ENCODE data around the gene PUSL1.

The PUSL1 gene

DNA sequence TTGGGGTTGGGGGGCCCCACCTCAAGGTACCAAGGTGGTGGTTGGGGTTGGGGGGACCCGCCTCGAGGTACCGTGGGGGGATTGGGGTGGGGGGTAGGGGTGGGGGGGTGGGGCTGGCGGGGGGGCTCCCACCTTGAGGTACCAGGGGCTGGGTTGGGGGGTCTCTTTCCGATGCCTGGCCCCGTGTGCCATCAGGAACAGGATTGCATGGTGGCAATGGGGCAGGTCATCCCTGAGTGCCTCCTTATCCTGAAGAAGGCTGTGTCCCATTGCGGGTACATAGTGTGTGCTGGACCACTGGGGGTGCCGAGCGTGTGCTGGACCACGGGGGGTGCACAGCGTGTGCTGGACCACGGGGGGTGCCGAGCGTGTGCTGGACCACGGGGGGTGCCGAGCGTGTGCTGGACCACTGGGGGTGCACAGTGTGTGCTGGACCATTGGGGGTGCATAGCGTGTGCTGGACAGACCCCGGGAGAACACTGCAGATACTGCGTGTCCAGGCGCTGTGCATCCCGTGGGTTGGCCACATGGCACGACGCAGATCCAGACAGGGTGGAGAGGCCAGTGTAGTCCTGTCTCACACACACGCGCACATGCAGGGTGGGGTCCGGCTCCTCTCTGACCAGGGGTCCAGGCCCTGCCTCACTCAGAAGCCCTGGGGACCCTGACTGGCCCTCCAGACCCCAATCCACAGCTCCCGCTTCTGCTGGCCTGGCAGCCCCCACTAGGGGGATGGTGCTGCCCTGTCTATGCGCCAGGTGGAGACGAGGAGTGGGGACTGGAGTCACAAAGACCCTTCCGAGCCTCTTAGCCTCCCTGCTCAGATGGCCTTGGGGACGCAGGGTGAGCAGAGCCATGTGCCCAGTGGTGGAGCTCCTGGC, 23.9 kb upstream of the PUSL1 start:
- no peak overlapping the region for H3K27ac ChIP-seq
- no peak overlapping the region for H3K4me3 ChIP-seq
- DNase-seq (ENCODE audit: low spot score) = no peak
- TF ChIP-seq, protein P1, sequence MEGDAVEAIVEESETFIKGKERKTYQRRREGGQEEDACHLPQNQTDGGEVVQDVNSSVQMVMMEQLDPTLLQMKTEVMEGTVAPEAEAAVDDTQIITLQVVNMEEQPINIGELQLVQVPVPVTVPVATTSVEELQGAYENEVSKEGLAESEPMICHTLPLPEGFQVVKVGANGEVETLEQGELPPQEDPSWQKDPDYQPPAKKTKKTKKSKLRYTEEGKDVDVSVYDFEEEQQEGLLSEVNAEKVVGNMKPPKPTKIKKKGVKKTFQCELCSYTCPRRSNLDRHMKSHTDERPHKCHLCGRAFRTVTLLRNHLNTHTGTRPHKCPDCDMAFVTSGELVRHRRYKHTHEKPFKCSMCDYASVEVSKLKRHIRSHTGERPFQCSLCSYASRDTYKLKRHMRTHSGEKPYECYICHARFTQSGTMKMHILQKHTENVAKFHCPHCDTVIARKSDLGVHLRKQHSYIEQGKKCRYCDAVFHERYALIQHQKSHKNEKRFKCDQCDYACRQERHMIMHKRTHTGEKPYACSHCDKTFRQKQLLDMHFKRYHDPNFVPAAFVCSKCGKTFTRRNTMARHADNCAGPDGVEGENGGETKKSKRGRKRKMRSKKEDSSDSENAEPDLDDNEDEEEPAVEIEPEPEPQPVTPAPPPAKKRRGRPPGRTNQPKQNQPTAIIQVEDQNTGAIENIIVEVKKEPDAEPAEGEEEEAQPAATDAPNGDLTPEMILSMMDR (IDR thresholded peaks at IDR 0.05) = no peak

DNA sequence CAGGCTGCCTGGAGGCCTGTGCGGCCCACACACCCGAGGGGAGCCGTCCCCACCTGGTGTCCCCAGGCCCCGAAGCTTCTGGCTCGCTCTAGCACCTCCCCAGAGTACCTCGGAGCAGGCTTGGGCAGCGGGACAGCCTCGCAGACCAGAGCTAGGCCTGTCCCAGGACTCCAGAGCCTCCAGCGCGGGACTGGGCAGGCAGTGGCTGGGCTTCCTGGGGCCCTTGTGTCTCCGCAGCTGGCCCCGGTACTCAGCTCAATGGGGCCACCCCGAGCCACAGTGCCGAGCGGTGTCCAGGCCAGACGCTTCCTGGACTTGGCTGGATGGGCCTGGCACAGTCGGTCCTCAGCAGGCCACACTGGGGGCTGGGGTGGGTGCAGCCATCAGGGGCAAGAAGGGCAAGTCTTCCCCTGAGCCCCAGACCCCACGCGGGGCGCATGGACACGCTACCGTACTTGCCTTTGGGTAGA, 23.3 kb upstream of the PUSL1 start:
- TF ChIP-seq, protein P1 (IDR thresholded peaks at IDR 0.05) = no peak
- no peak overlapping the region for H3K27ac ChIP-seq
- H3K4me3 ChIP-seq = no peak overlapping the region
- no peak for DNase-seq (ENCODE audit: low spot score)

DNA sequence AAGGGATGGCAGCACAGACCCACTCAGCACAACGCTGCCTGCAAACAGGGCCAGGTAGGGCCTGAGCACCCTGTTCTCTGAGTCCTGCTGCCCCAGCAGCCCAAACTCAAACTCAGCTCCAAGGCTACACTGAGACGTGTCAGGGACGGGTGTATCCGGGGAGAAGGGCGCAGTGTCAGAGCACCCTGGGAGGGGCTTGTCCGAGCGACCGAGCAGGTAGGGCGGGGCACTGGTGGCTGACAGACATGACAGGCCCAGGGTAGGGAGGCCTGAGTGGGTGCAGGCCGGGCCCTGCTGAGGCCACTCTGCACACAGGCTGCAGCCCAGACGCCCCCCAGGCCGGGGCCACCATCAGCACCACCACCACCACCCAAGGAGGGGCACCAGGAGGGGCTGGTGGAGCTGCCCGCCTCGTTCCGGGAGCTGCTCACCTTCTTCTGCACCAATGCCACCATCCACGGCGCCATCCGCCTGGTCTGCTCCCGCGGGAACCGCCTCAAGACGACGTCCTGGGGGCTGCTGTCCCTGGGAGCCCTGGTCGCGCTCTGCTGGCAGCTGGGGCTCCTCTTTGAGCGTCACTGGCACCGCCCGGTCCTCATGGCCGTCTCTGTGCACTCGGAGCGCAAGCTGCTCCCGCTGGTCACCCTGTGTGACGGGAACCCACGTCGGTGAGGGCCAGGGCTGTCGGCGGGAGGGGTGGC, 22.6 kb upstream of the PUSL1 start:
- H3K27ac ChIP-seq = no peak overlapping the region
- no peak overlapping the region for H3K4me3 ChIP-seq
- TF ChIP-seq, protein P1 (IDR thresholded peaks at IDR 0.05) = no peak
- no peak for DNase-seq (ENCODE audit: low spot score)

DNA sequence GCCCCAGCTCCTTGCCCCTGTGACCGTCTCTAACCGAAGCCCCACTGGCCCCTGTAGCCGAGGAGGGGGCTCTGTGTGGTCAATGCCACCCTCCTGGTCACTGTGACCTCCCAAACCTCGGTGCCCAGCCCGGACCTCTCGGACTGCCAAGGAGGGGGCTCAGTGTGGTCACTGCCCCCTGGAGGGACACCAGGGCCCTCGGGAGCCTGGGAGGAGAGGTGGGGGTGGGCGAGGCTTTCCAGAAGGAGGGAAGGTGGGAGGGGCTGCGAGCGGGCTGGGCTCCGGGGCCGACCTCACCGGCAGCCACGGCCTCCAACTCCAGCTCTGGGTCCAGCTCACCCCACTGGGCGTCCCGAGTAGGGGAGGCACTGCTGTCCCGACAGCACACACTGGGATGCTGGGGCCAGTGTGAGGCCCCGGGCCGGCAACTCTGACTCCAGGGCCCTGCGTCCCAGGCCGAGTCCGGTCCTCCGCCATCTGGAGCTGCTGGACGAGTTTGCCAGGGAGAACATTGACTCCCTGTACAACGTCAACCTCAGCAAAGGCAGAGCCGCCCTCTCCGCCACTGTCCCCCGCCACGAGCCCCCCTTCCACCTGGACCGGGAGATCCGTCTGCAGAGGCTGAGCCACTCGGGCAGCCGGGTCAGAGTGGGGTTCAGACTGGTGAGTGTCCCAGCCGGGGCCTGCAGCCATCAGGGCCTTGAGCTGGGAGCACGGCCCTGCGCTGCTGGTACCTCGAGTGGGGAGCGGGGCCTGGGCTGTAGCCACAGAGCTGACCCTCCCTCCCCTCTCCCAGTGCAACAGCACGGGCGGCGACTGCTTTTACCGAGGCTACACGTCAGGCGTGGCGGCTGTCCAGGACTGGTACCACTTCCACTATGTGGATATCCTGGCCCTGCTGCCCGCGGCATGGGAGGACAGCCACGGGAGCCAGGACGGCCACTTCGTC, 21.8 kb upstream of the PUSL1 start:
- Histone ChIP-seq H3K27ac (no peak overlapping the region), H3K4me3 (no peak overlapping the region)
- DNase-seq (ENCODE audit: low spot score) = no peak
- TF ChIP-seq, protein P1 (IDR thresholded peaks at IDR 0.05) = no peak

DNA sequence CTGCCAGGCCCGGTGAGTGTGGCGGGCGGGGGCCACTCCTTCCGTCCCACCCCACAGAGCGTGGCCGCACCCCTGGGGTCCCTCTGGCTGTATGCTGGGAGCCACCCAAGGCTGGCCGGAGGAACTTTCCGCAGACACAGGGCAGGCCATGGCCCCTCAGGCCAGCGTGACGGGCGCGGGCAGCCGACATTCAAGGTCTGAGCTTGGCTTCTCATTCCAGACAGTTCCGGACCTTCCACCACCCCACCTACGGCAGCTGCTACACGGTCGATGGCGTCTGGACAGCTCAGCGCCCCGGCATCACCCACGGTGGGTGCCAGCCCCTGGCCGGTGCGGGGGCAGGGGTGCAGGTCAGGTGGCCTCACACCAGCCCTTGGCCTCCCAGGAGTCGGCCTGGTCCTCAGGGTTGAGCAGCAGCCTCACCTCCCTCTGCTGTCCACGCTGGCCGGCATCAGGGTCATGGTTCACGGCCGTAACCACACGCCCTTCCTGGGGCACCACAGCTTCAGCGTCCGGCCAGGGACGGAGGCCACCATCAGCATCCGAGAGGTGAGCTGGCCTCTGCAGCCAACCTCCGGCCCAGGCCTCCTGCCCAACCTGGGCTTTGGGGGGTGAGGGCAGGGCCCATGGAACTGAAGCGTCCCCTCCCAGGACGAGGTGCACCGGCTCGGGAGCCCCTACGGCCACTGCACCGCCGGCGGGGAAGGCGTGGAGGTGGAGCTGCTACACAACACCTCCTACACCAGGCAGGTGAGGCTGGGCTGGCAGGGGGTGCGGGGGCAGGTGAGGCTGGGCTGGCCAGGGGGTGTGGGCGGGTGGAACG, 20.9 kb upstream of the PUSL1 start:
- TF ChIP-seq, protein P1 (IDR thresholded peaks at IDR 0.05) = no peak
- no peak for DNase-seq (ENCODE audit: low spot score)
- Histone ChIP-seq H3K4me3 (no peak overlapping the region), H3K27ac (no peak overlapping the region)

DNA sequence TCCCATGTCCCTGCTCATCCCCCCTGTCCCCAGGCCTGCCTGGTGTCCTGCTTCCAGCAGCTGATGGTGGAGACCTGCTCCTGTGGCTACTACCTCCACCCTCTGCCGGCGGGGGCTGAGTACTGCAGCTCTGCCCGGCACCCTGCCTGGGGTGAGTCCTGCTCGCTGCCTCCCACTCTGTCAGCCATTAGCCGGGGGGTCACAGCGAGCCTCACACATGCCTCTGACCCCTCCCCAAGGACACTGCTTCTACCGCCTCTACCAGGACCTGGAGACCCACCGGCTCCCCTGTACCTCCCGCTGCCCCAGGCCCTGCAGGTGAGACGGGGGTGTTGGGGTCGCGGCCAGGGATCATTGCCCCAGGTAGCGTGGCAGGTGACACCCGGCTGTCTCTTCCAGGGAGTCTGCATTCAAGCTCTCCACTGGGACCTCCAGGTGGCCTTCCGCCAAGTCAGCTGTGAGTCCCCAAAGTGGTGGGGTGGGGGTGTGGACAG, 18.1 kb upstream of the PUSL1 start:
- TF ChIP-seq, protein P1 (IDR thresholded peaks at IDR 0.05) = peak; percentile 62
- no peak overlapping the region for H3K4me3 ChIP-seq
- H3K27ac ChIP-seq = no peak overlapping the region
- DNase-seq (ENCODE audit: low spot score) = no peak
